ENCODE results near the gene CTBP2. TPM values are rescaled to one million over a fixed set of nuclear protein-coding genes. Genes with fewer than 3 reads are reported as not detected.

The CTBP2 gene
- total and polyA plus RNA-seq, 8 donors, result 21.3 to 169 (median 61.6) TPM

- Histone ChIP-seq H3K4me1 (peaks cover 4 to 41% (median 20%) of the 10 kb centered on the region in 4 donors), H3K36me3 (peaks cover 5 to 82% (median 53%) of the 10 kb centered on the region in 4 donors), H3K27ac (no peak overlapping the region), H3K27me3 (no peaks in the 10 kb centered on the region), H3K9me3 (no peaks in the 10 kb centered on the region), H3K4me3 (no peak overlapping the region)
- TF ChIP-seq POLR2A (IDR thresholded peaks at IDR 0.05) (no peak), CTCF (IDR thresholded peaks at IDR 0.05) (no peak), POLR2AphosphoS5 (IDR thresholded peaks at IDR 0.05) (no peak), EP300 (IDR thresholded peaks at IDR 0.05) (no peak)
- no peak for DNase-seq
- WGBS, 5 donors, result 87 to 90% (median 89%) methylated on average over 7 of the region's 7 CpGs
- intact Hi-C loops (cut with DNase I; ENCODE audit: low total_unique reads), result no loop called here
These were observed 187.7 kb downstream of the CTBP2 start for GRCh38 chr10:124972637-124973036.

DNA sequence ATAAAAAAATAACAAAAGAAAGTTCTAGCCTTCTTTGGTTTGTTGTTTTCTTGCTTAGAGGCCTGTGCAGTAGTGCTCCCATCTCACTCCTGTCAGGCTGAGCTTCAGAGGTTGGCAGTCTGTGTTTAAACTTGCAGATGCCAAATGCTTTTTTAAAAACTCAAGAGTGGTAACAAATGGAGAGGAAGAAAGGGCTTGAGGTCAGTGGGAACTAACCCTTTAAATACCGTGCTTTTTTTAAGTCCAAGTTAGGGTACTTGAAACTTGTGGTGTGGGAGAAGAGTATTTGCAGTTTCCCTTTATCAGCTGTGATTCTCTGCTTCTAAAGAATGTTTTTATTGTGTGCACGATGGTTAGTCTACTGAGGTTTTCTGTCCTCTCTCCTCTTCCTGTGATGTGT lies 189.1 kb downstream of the CTBP2 start:
- Histone ChIP-seq H3K4me1 (peaks cover 0 to 38% (median 21%) of the 10 kb centered on the region in 4 donors), H3K27ac (peak overlapping the region in 2 of 5 donors; percentile 2 to 38), H3K9me3 (no peaks in the 10 kb centered on the region), H3K36me3 (peaks cover 14 to 87% (median 66%) of the 10 kb centered on the region in 4 donors), H3K4me3 (no peak overlapping the region), H3K27me3 (no peaks in the 10 kb centered on the region)
- 28 to 43% (median 35%) methylated on average over 2 of the region's 2 CpGs for WGBS, 5 donors
- no peak for DNase-seq
- TF ChIP-seq EP300 (IDR thresholded peaks at IDR 0.05) (no peak), POLR2A (IDR thresholded peaks at IDR 0.05) (no peak), CTCF (IDR thresholded peaks at IDR 0.05) (no peak), POLR2AphosphoS5 (IDR thresholded peaks at IDR 0.05) (no peak)
- intact Hi-C loops (cut with DNase I; ENCODE audit: low total_unique reads), result no loop called here

GRCh38 chr10:124967255-124967654 lies 193.1 kb downstream of the CTBP2 start:
- 93 to 98% (median 96%) methylated on average over 2 of the region's 2 CpGs for whole genome bisulfite sequencing, 5 donors
- intact Hi-C loops (cut with DNase I; ENCODE audit: low total_unique reads), result no loop called here
- H3K4me3 ChIP-seq, result no peak overlapping the region
- H3K9me3 ChIP-seq, result no peaks in the 10 kb centered on the region
- TF ChIP-seq EP300 (IDR thresholded peaks at IDR 0.05), result no peak
- TF ChIP-seq POLR2A (IDR thresholded peaks at IDR 0.05), result no peak
- no peak for TF ChIP-seq CTCF (IDR thresholded peaks at IDR 0.05)
- no peak for TF ChIP-seq POLR2AphosphoS5 (IDR thresholded peaks at IDR 0.05)
- peaks cover 2 to 51% (median 25%) of the 10 kb centered on the region in 4 donors for H3K4me1 ChIP-seq
- peaks cover 9 to 51% (median 42%) of the 10 kb centered on the region in 4 donors for H3K36me3 ChIP-seq
- DNase-seq, result no peak
- no peak overlapping the region for H3K27ac ChIP-seq
- no peaks in the 10 kb centered on the region for H3K27me3 ChIP-seq

- Histone ChIP-seq H3K4me3 (no peak overlapping the region), H3K27me3 (no peaks in the 10 kb centered on the region), H3K9me3 (no peaks in the 10 kb centered on the region), H3K27ac (no peak overlapping the region), H3K36me3 (peaks cover 9 to 51% (median 39%) of the 10 kb centered on the region in 4 donors), H3K4me1 (peaks cover 2 to 40% (median 22%) of the 10 kb centered on the region in 4 donors)
- no peak for DNase-seq
- intact Hi-C loops (cut with DNase I; ENCODE audit: low total_unique reads), result no loop called here
- 60 to 82% (median 78%) methylated on average over 5 of the region's 5 CpGs for whole genome bisulfite sequencing, 5 donors
- TF ChIP-seq CTCF (IDR thresholded peaks at IDR 0.05) (no peak), POLR2AphosphoS5 (IDR thresholded peaks at IDR 0.05) (no peak), EP300 (IDR thresholded peaks at IDR 0.05) (no peak), POLR2A (IDR thresholded peaks at IDR 0.05) (no peak)
These were observed 194.4 kb downstream of the CTBP2 start for GRCh38 chr10:124966008-124966407.

Data from stomach (tissue), 9 donors.